HepG2 (cell line): Measurements from ENCODE around the gene PAPOLA.

ENCODE experiments used
- GTF2F1 ChIP-seq: fragments of 150-350 bp; IDR thresholded peaks from 2 replicates; pipeline ENCODE4 v1.6.1; 2014; ENCODE audit warnings: low read length
- MAFK ChIP-seq, 2 experiments: IDR thresholded peaks in 1 of 2; conservative IDR thresholded peaks in 1 of 2; 2 replicates each; pipeline ENCODE4 v1.6.1; 2011; ENCODE audit warnings: improper control_type of control experiment in 2 of 2, low read length in 2 of 2
- PAXIP1 ChIP-seq: sonication (generic); formaldehyde crosslinking; conservative IDR thresholded peaks from 2 replicates; pipeline ENCODE4 v1.4.0; 2020; ENCODE audit warnings: mild to moderate bottlenecking, missing genetic modification reagents, moderate library complexity
- POLR2AphosphoS2 ChIP-seq: IDR thresholded peaks from 2 replicates; pipeline ENCODE4 v1.6.1; 2011; ENCODE audit warnings: low read depth, low read length, improper control_type of control experiment
- SMC3 ChIP-seq: IDR thresholded peaks from 2 replicates; pipeline ENCODE4 v1.6.1; 2011; ENCODE audit warnings: low read length, improper control_type of control experiment
- SP5 ChIP-seq: IDR thresholded peaks from 2 replicates; pipeline ENCODE4 v1.6.1; 2016; ENCODE audit warnings: low read depth, borderline replicate concordance
- ZNF274 ChIP-seq: sonication (generic); formaldehyde crosslinking; IDR thresholded peaks from 2 replicates; pipeline ENCODE4 v1.5.1; 2020; ENCODE audit warnings: mild to moderate bottlenecking, missing genetic modification reagents
- ZNF564 ChIP-seq: sonication (generic); formaldehyde crosslinking; IDR thresholded peaks from 2 replicates; pipeline ENCODE4 v1.8.1; 2023; ENCODE audit warnings: mild to moderate bottlenecking, missing genetic modification reagents
- ZNF790 ChIP-seq: sonication (generic); formaldehyde crosslinking; IDR thresholded peaks from 2 replicates; pipeline ENCODE4 v1.8.0; 2022; ENCODE audit warnings: missing genetic modification reagents, mild to moderate bottlenecking, borderline replicate concordance
- ZSCAN22 ChIP-seq: sonication (generic); formaldehyde crosslinking; IDR thresholded peaks from 2 replicates; pipeline ENCODE4 v1.4.0; 2020; ENCODE audit warnings: mild to moderate bottlenecking, missing genetic modification reagents
- TF ChIP-seq, protein P1 (sequence below): sonication (generic); formaldehyde crosslinking; IDR thresholded peaks from 2 replicates; pipeline ENCODE4 v1.5.0; 2020; ENCODE audit warnings: mild to moderate bottlenecking, missing genetic modification reagents, moderate library complexity
- TF ChIP-seq, protein P2 (sequence below): sonication (generic); formaldehyde crosslinking; conservative IDR thresholded peaks from 2 replicates; pipeline ENCODE4 v1.8.0; 2022; ENCODE audit warnings: low read depth, missing genetic modification reagents

GRCh38 chr14:96594961-96595360, 92.8 kb downstream of the PAPOLA start:
- TF ChIP-seq, protein P1, sequence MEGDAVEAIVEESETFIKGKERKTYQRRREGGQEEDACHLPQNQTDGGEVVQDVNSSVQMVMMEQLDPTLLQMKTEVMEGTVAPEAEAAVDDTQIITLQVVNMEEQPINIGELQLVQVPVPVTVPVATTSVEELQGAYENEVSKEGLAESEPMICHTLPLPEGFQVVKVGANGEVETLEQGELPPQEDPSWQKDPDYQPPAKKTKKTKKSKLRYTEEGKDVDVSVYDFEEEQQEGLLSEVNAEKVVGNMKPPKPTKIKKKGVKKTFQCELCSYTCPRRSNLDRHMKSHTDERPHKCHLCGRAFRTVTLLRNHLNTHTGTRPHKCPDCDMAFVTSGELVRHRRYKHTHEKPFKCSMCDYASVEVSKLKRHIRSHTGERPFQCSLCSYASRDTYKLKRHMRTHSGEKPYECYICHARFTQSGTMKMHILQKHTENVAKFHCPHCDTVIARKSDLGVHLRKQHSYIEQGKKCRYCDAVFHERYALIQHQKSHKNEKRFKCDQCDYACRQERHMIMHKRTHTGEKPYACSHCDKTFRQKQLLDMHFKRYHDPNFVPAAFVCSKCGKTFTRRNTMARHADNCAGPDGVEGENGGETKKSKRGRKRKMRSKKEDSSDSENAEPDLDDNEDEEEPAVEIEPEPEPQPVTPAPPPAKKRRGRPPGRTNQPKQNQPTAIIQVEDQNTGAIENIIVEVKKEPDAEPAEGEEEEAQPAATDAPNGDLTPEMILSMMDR = no peak
- TF ChIP-seq, protein P2, sequence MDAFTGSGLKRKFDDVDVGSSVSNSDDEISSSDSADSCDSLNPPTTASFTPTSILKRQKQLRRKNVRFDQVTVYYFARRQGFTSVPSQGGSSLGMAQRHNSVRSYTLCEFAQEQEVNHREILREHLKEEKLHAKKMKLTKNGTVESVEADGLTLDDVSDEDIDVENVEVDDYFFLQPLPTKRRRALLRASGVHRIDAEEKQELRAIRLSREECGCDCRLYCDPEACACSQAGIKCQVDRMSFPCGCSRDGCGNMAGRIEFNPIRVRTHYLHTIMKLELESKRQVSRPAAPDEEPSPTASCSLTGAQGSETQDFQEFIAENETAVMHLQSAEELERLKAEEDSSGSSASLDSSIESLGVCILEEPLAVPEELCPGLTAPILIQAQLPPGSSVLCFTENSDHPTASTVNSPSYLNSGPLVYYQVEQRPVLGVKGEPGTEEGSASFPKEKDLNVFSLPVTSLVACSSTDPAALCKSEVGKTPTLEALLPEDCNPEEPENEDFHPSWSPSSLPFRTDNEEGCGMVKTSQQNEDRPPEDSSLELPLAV (CRISPR knock-in tag) = no peak
- TF ChIP-seq SP5 = no peak
- no peak for TF ChIP-seq ZSCAN22
- no peak for TF ChIP-seq ZNF564
- no peak for TF ChIP-seq GTF2F1
- no peak for TF ChIP-seq SMC3
- TF ChIP-seq POLR2AphosphoS2 = no peak
- no peak for TF ChIP-seq ZNF274
- no peak for TF ChIP-seq MAFK (conservative IDR thresholded peaks at IDR 0.05 in 1 of 2, IDR thresholded peaks at IDR 0.05 in 1 of 2; ENCODE audit: low read length in 2 of 2)
- no peak for TF ChIP-seq PAXIP1 (CRISPR knock-in tag)
- no peak for TF ChIP-seq ZNF790
